HepG2 (cell line): Measurements from ENCODE around the gene IQSEC1. TPM values are rescaled to one million over a fixed set of nuclear protein-coding genes. Genes with fewer than 3 reads are reported as not detected.

ENCODE experiments used
- ATAC-seq: fragments of 200-7000 bp; cut with Tn5 transposase; 3 replicates; pipeline ENCODE4 v1.9.1; 2020; ENCODE audit warnings: mild to moderate bottlenecking, moderate library complexity
- BruUV-seq: library from RNA; stranded (reverse); fragments of 400-500 nt; replicated peaks from 2 replicates; lab custom pipeline; 2021; lab: Mats Ljungman, UMichigan
- CTCF ChIA-PET: fragments of 300-600 bp; formaldehyde crosslinking; extraction: SDS; loops from one replicate; lab custom pipeline; 2021; ENCODE audit warnings: low total read pairs, inconsistent platforms, low intra/inter-chr PET ratio; lab: Yijun Ruan, JAX
- POLR2A ChIA-PET: fragments of 350-600 bp; sonication (Branson Sonifier 250); formaldehyde crosslinking; loops from one replicate; lab custom pipeline; 2020; ENCODE audit warnings: antibody characterized with exemption, inconsistent platforms; lab: Yijun Ruan, JAX
- DNase-seq: peaks from one replicate; pipeline ENCODE4 v3.0.0-alpha.2; 2015; ENCODE audit warnings: low spot score
- FAIRE-seq: peaks from 3 replicates; lab custom pipeline; 2011; peaks lifted over from hg19 to GRCh38; lab: Jason Lieb, UNC
- H2AFZ ChIP-seq: one replicate; pipeline ENCODE4 v1.6.1; 2011; ENCODE audit warnings: low read length, inconsistent platforms
- H3K27ac ChIP-seq: fragments of 300-600 bp; 3 replicates; pipeline ENCODE4 v1.8.0; 2011; ENCODE audit warnings: mixed run types, mild to moderate bottlenecking, mixed read lengths, low read length, inconsistent platforms; ENCODE audit not compliant: insufficient read depth; ENCODE audit errors: extremely low read length
- H3K27me3 ChIP-seq, 2 experiments: fragments of 200-600 bp in 1 of 2; 2 replicates in 1 of 2; 3 replicates in 1 of 2; pipeline versions ENCODE4 v1.6.0 to v1.8.0; 2011; ENCODE audit warnings: low read length in 2 of 2, mild to moderate bottlenecking in 2 of 2, moderate library complexity in 2 of 2, inconsistent platforms in 1 of 2; ENCODE audit not compliant: insufficient read depth in 2 of 2, control insufficient read depth in 1 of 2
- H3K36me3 ChIP-seq, 2 experiments: fragments of 200-600 bp in 1 of 2; replicated peaks in 1 of 2; 2 replicates in 1 of 2; 3 replicates in 1 of 2; pipeline versions ENCODE4 v1.5.1 to v1.8.0; 2011; ENCODE audit warnings: low read length in 2 of 2, inconsistent platforms in 1 of 2; ENCODE audit not compliant: insufficient read depth in 2 of 2, control insufficient read depth in 1 of 2
- H3K4me1 ChIP-seq: 2 replicates; pipeline ENCODE4 v1.5.1; 2012; ENCODE audit warnings: low read length, inconsistent platforms; ENCODE audit not compliant: insufficient read depth
- H3K4me2 ChIP-seq: 2 replicates; pipeline ENCODE4 v1.6.0; 2011; ENCODE audit warnings: low read depth, low read length, inconsistent platforms
- H3K4me3 ChIP-seq, 3 experiments: fragments of 200-600 bp in 1 of 3; sonication (generic), shearing (Covaris generic) in 1 of 3; replicated peaks in 1 of 3; 2 replicates each; pipeline ENCODE4 v1.5.1; 2011 to 2016; ENCODE audit warnings: low read length in 3 of 3, inconsistent platforms in 2 of 3, low read depth in 2 of 3, mild to moderate bottlenecking in 2 of 3, control low read depth in 1 of 3, mixed read lengths in 1 of 3; ENCODE audit not compliant: insufficient read depth in 1 of 3
- H3K79me2 ChIP-seq: one replicate; pipeline ENCODE4 v1.6.1; 2011; ENCODE audit warnings: low read length, inconsistent platforms; ENCODE audit not compliant: insufficient read depth
- H3K9ac ChIP-seq: 2 replicates; pipeline ENCODE4 v1.6.0; 2011; ENCODE audit warnings: mild to moderate bottlenecking, low read depth, low read length, inconsistent platforms; ENCODE audit not compliant: insufficient read depth
- H3K9me3 ChIP-seq: 2 replicates; pipeline ENCODE4 v1.5.1; 2012; ENCODE audit warnings: mild to moderate bottlenecking, low read length
- H4K20me1 ChIP-seq: 2 replicates; pipeline ENCODE4 v1.6.0; 2011; ENCODE audit warnings: inconsistent platforms, mild to moderate bottlenecking, low read length, moderate library complexity; ENCODE audit not compliant: insufficient read depth
- ISL2 ChIP-seq: sonication (generic); formaldehyde crosslinking; IDR thresholded peaks from 2 replicates; pipeline ENCODE4 v1.5.0; 2020; ENCODE audit warnings: missing genetic modification reagents
- NFKBIZ ChIP-seq: IDR thresholded peaks from 2 replicates; pipeline ENCODE4 v1.6.1; 2018; ENCODE audit warnings: missing genetic modification reagents, missing compliant biosample characterization
- PHF21A ChIP-seq: sonication (generic); formaldehyde crosslinking; IDR thresholded peaks from 2 replicates; pipeline ENCODE4 v1.5.0; 2020; ENCODE audit warnings: mild to moderate bottlenecking, missing genetic modification reagents
- RELA ChIP-seq: sonication (generic); formaldehyde crosslinking; IDR thresholded peaks from 2 replicates; pipeline ENCODE4 v1.4.0; 2020; ENCODE audit warnings: missing genetic modification reagents
- ZNF225 ChIP-seq: sonication (generic); formaldehyde crosslinking; IDR thresholded peaks from 2 replicates; pipeline ENCODE4 v1.4.0; 2020; ENCODE audit warnings: mild to moderate bottlenecking, missing genetic modification reagents
- ZNF546 ChIP-seq: sonication (generic); formaldehyde crosslinking; conservative IDR thresholded peaks from 2 replicates; pipeline ENCODE4 v1.8.1; 2023; ENCODE audit warnings: mild to moderate bottlenecking, missing genetic modification reagents
- ZNF556 ChIP-seq: sonication (generic); formaldehyde crosslinking; IDR thresholded peaks from 2 replicates; pipeline ENCODE4 v1.4.0; 2020; ENCODE audit warnings: mild to moderate bottlenecking, missing genetic modification reagents, borderline replicate concordance
- WGBS: methylation state at CpG from one replicate; pipeline ENCODE4 v1.1.6; 2017; ENCODE audit warnings: low lambda C conversion rate; 5-methylcytosine and 5-hydroxymethylcytosine counted together
- in situ Hi-C: cut with HindIII; loops from 2 replicates; pipeline ENCODE4 v1.10.0; 2017; ENCODE audit warnings: low pct_unique_long_range_greater_than_20kb; ENCODE audit not compliant: extremely low pct_ligation_motif_present
- intact Hi-C: fragments of 100-400 bp; cut with micrococcal nuclease; formaldehyde crosslinking; loops from one replicate; pipeline ENCODE4 v1.10.0; 2022; ENCODE audit not compliant: unreplicated experiment
- polyA plus RNA-seq, 8 experiments: library from polyadenylated mRNA; depleted of rRNA in 3 of 8; stranded (reverse) in 7 of 8; unstranded in 1 of 8; fragments of >200 nt; fragmentation: Illumina TruSeq in 4 of 8; extraction: Trizol in 4 of 8; gene quantifications; 2 replicates each; pipeline versions ENCODE4 v1.2.1 to v1.2.3, GENCODE V29; 2011 to 2016; ENCODE audit warnings: low read depth in 4 of 8, missing spikeins in 1 of 8, mixed read lengths in 1 of 8; ENCODE audit not compliant: insufficient read depth in 1 of 8
- total RNA-seq, 5 experiments: library from RNA; depleted of rRNA; stranded (reverse); fragments of >200 nt; fragmentation: Illumina TruSeq; extraction: Trizol; gene quantifications; 2 replicates each; pipeline ENCODE4 v1.2.3, GENCODE V29; 2016; ENCODE audit warnings: low read depth in 1 of 5
- TF ChIP-seq, protein P1 (sequence below): sonication (generic); formaldehyde crosslinking; IDR thresholded peaks from 2 replicates; pipeline ENCODE4 v1.9.0; 2021; ENCODE audit warnings: mild to moderate bottlenecking, missing genetic modification reagents
- TF ChIP-seq, protein P2 (sequence below): sonication (generic); formaldehyde crosslinking; IDR thresholded peaks from 2 replicates; pipeline ENCODE4 v1.8.0; 2022; ENCODE audit warnings: missing genetic modification reagents, mild to moderate bottlenecking, inconsistent platforms, borderline replicate concordance

IQSEC1 gene
- total and polyA plus RNA-seq, 2 of the 13 experiments (the other 11 are each of a cell fraction or from before 2014, with no cell fraction given), result 17.4 to 20.2 TPM

GRCh38 chr3:13030684-13031083 is 42.5 kb downstream of the IQSEC1 start:
- POLR2A ChIA-PET, result no interaction called here
- WGBS, result 98% methylated on average over 9 of the region's 9 CpGs
- in situ Hi-C loops, result no loop called here
- Histone ChIP-seq H3K36me3 (no peaks in the 10 kb centered on the region; a peak in 1 of 5 replicates), H3K4me1 (no peaks in the 10 kb centered on the region), H4K20me1 (no peaks in the 10 kb centered on the region)
- FAIRE-seq, result no peak
- TF ChIP-seq RELA, result no peak
- no peak for TF ChIP-seq ISL2 (CRISPR knock-in tag)
- TF ChIP-seq, protein P1, sequence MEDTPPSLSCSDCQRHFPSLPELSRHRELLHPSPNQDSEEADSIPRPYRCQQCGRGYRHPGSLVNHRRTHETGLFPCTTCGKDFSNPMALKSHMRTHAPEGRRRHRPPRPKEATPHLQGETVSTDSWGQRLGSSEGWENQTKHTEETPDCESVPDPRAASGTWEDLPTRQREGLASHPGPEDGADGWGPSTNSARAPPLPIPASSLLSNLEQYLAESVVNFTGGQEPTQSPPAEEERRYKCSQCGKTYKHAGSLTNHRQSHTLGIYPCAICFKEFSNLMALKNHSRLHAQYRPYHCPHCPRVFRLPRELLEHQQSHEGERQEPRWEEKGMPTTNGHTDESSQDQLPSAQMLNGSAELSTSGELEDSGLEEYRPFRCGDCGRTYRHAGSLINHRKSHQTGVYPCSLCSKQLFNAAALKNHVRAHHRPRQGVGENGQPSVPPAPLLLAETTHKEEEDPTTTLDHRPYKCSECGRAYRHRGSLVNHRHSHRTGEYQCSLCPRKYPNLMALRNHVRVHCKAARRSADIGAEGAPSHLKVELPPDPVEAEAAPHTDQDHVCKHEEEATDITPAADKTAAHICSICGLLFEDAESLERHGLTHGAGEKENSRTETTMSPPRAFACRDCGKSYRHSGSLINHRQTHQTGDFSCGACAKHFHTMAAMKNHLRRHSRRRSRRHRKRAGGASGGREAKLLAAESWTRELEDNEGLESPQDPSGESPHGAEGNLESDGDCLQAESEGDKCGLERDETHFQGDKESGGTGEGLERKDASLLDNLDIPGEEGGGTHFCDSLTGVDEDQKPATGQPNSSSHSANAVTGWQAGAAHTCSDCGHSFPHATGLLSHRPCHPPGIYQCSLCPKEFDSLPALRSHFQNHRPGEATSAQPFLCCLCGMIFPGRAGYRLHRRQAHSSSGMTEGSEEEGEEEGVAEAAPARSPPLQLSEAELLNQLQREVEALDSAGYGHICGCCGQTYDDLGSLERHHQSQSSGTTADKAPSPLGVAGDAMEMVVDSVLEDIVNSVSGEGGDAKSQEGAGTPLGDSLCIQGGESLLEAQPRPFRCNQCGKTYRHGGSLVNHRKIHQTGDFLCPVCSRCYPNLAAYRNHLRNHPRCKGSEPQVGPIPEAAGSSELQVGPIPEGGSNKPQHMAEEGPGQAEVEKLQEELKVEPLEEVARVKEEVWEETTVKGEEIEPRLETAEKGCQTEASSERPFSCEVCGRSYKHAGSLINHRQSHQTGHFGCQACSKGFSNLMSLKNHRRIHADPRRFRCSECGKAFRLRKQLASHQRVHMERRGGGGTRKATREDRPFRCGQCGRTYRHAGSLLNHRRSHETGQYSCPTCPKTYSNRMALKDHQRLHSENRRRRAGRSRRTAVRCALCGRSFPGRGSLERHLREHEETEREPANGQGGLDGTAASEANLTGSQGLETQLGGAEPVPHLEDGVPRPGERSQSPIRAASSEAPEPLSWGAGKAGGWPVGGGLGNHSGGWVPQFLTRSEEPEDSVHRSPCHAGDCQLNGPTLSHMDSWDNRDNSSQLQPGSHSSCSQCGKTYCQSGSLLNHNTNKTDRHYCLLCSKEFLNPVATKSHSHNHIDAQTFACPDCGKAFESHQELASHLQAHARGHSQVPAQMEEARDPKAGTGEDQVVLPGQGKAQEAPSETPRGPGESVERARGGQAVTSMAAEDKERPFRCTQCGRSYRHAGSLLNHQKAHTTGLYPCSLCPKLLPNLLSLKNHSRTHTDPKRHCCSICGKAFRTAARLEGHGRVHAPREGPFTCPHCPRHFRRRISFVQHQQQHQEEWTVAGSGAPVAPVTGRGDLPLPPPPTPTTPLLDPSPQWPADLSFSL (CRISPR knock-in tag), result no peak
- TF ChIP-seq NFKBIZ (CRISPR knock-in tag), result no peak
- TF ChIP-seq ZNF556 (CRISPR knock-in tag), result no peak
- no peak for TF ChIP-seq PHF21A
- TF ChIP-seq ZNF546, result no peak
- TF ChIP-seq, protein P2, sequence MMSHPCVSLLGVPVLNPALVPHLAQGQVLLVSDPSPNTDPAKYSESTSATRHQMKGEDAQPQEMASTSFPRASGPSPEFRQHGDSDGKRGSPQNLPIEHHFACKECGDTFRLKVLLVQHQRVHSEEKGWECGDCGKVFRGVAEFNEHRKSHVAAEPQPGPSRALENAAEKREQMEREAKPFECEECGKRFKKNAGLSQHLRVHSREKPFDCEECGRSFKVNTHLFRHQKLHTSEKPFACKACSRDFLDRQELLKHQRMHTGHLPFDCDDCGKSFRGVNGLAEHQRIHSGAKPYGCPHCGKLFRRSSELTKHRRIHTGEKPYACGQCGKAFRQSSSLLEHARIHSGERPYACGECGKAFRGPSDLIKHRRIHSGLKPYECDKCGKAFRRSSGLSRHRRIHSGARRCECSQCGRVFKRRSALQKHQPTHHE, result no peak
- no peak for TF ChIP-seq ZNF225 (CRISPR knock-in tag)
- TF ChIP-seq, all 625 proteins: peak for 0
- Histone ChIP-seq H3K4me3 (no peak overlapping the region), H3K27me3 (no peaks in the 10 kb centered on the region), H3K9ac (no peak overlapping the region), H3K27ac (no peak overlapping the region), H3K79me2 (no peaks in the 10 kb centered on the region), H3K9me3 (no peaks in the 10 kb centered on the region), H2AFZ (no peak overlapping the region), H3K4me2 (no peak overlapping the region)
- no peak for DNase-seq
- intact Hi-C loops, result no loop called here
- no peak for ATAC-seq
- no TSS peak for BruUV-seq
- CTCF ChIA-PET, result no interaction called here
